Omental fat pad (tissue), 4 donors: ENCODE data around the gene ABHD17A. TPM values are rescaled to one million over a fixed set of nuclear protein-coding genes. Genes with fewer than 3 reads are reported as not detected.

ENCODE experiments used
- ATAC-seq: fragments of 150-250 bp; one replicate; pipeline ENCODE4 v1.9.1; 2016; ENCODE audit warnings: mild to moderate bottlenecking, moderate library complexity; ENCODE audit not compliant: low FRiP score
- DNase-seq: peaks from one replicate; pipeline ENCODE4 v3.0.0-alpha.2; 2019; ENCODE audit warnings: low spot score
- CTCF ChIP-seq, 3 donors: fragments of 450-650 bp; IDR thresholded peaks; one replicate each; pipeline ENCODE4 v1.5.1; 2016 to 2017; ENCODE audit warnings: antibody characterized with exemption in 3 of 3, mild to moderate bottlenecking in 3 of 3, moderate library complexity in 2 of 3
- total RNA-seq, 4 donors: library from RNA; depleted of rRNA; stranded (reverse); fragments of >200 nt; gene quantifications; one replicate each; pipeline ENCODE4 v1.1.0, GENCODE V29; 2016

The ABHD17A gene
- total RNA-seq, 4 donors from 2014 or later, result 70.1 to 117 (median 87.8) TPM

GRCh38 chr19:1845642-1846041, 39.7 kb downstream of the ABHD17A start:
- TF ChIP-seq CTCF (IDR thresholded peaks at IDR 0.05), result no peak
- DNase-seq, result no peak
- no peak for ATAC-seq

- no peak for TF ChIP-seq CTCF (IDR thresholded peaks at IDR 0.05)
- ATAC-seq (no peak), DNase-seq (no peak)
These were observed 40.2 kb downstream of the ABHD17A start for GRCh38 chr19:1845125-1845515.

GRCh38 chr19:1844513-1845124, 40.7 kb downstream of the ABHD17A start:
- ATAC-seq (no peak), DNase-seq (no peak)
- no peak for TF ChIP-seq CTCF (IDR thresholded peaks at IDR 0.05)

- no peak for ATAC-seq
- no peak for TF ChIP-seq CTCF (IDR thresholded peaks at IDR 0.05)
- DNase-seq, result no peak
These were observed 41.5 kb downstream of the ABHD17A start for GRCh38 chr19:1843646-1844394.

- ATAC-seq (no peak), DNase-seq (no peak)
- no peak for TF ChIP-seq CTCF (IDR thresholded peaks at IDR 0.05)
These were observed 42.2 kb downstream of the ABHD17A start for GRCh38 chr19:1843116-1843515.

GRCh38 chr19:1841209-1841924, 43.9 kb downstream of the ABHD17A start:
- no peak for TF ChIP-seq CTCF (IDR thresholded peaks at IDR 0.05)
- DNase-seq, result no peak
- no peak for ATAC-seq
